Measurements from ENCODE around the gene TGFA.

GRCh38 chr2:70443726-70444125 is 109.9 kb downstream of the TGFA start:
- TF ChIP-seq CTCF (IDR thresholded peaks at IDR 0.05): no peak
- TF ChIP-seq NR3C1 (IDR thresholded peaks at IDR 0.05): no peak
- no peak for TF ChIP-seq KDM5A (IDR thresholded peaks at IDR 0.05)
- no peak for TF ChIP-seq JUNB (IDR thresholded peaks at IDR 0.05)
- TF ChIP-seq ZFP36 (IDR thresholded peaks at IDR 0.05; ENCODE audit: borderline replicate concordance, partially characterized antibody): no peak
- no peak for TF ChIP-seq MYC (IDR thresholded peaks at IDR 0.05; ENCODE audit: borderline replicate concordance, low read length)
- TF ChIP-seq RAD21 (conservative IDR thresholded peaks at IDR 0.05 in 1 of 2, IDR thresholded peaks at IDR 0.05 in 1 of 2): no peak
- no peak for TF ChIP-seq MAFK (IDR thresholded peaks at IDR 0.05; ENCODE audit: partially characterized antibody)
